ENCODE measurements around the gene LRIG3.
"Not testable (repeated sequence)": the region's sequence is repeated elsewhere in the genome, so short reads cannot be mapped to it uniquely, and the experiment has no call there.

Gene LRIG3, protein sequence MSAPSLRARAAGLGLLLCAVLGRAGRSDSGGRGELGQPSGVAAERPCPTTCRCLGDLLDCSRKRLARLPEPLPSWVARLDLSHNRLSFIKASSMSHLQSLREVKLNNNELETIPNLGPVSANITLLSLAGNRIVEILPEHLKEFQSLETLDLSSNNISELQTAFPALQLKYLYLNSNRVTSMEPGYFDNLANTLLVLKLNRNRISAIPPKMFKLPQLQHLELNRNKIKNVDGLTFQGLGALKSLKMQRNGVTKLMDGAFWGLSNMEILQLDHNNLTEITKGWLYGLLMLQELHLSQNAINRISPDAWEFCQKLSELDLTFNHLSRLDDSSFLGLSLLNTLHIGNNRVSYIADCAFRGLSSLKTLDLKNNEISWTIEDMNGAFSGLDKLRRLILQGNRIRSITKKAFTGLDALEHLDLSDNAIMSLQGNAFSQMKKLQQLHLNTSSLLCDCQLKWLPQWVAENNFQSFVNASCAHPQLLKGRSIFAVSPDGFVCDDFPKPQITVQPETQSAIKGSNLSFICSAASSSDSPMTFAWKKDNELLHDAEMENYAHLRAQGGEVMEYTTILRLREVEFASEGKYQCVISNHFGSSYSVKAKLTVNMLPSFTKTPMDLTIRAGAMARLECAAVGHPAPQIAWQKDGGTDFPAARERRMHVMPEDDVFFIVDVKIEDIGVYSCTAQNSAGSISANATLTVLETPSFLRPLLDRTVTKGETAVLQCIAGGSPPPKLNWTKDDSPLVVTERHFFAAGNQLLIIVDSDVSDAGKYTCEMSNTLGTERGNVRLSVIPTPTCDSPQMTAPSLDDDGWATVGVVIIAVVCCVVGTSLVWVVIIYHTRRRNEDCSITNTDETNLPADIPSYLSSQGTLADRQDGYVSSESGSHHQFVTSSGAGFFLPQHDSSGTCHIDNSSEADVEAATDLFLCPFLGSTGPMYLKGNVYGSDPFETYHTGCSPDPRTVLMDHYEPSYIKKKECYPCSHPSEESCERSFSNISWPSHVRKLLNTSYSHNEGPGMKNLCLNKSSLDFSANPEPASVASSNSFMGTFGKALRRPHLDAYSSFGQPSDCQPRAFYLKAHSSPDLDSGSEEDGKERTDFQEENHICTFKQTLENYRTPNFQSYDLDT

DNA sequence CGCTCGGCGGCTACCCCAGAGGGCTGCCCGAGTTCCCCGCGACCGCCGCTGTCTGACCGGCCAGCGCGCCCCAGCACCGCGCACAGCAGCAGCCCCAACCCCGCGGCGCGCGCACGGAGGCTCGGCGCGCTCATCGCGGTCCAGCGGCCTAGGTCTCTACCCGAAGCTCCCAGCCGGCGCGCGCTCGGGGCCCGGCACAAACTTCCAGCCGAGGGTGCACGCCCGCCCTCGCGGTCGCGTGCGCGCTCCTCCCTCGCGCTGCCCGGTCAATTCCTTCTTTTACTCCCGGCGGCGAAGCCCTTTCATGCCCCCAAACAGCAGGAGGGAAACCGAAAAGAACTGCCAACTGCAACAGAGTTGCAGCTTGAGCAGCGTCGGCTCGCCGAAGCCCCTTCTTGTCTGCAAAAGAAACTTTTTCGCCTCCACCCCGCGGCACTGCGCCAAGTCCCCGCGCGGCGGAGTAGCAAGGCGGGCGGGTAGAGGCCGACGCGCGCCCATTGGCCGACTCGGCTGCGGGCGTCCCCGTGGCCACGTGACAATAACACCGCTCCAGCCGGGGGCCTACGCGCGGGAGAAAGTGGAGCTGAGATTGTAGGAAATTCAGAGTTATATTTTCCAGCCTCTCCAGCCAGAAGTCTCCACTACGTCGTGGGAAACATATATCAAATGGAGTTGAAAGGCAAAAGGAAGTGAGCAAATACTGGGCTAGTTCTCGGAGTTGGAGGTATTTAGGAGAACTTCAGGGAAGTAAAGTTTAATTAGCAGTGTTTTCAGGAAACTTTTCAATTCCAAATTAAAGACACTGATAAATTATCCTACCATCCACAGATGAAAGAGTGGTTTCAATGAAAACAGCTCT, at the start of gene LRIG3:
TSS of gene LRIG3 (minus strand) at position 403 of the 859 bp plus-strand sequence. CDS start at position 134, 269 bp downstream.
- no peak for DNase-seq (ENCODE audit: low read depth in 2 of 2, low spot score in 1 of 2)

DNA sequence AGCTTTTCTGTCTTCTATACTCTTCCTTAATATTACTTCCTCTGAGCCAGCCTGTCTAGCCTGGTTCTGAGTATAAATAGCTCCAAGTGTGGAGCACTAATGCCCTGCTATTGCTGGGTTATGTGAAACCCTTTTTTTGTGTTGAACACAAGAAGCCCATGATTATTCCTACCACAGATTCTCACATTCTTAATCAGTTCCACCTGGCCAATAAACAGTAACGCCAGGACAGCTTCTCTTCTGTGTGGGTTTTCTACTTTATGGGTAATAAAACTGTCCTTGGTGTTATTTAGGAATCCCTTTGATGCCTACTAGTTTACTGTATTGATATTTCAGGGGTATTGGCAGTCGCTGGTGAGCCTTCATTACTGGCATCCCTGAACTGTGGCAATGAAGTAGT, 48.9 kb upstream of the LRIG3 start:
- DNase-seq (ENCODE audit: low read depth in 2 of 2, low spot score in 1 of 2) = no peak

DNA sequence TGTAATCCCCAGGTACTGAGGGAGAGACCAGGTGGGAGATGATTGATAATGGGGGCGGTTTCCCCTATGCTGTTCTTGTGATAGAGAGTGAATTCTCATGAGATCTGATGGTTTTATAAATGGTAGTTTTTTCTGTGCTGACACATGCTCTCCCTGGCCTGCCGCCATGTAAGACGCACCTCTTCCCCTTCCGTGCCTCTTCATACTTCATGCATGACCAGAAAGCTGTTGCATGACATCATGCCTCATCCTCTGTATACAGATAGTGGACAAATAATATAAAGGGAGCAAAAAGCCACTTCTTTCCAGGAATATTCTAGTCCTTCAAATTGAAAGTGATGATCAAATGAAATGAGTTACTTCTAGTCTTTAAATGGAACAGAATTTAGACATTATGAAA, 47.3 kb upstream of the LRIG3 start:
- no peak for DNase-seq (ENCODE audit: low read depth in 2 of 2, low spot score in 1 of 2)

DNA sequence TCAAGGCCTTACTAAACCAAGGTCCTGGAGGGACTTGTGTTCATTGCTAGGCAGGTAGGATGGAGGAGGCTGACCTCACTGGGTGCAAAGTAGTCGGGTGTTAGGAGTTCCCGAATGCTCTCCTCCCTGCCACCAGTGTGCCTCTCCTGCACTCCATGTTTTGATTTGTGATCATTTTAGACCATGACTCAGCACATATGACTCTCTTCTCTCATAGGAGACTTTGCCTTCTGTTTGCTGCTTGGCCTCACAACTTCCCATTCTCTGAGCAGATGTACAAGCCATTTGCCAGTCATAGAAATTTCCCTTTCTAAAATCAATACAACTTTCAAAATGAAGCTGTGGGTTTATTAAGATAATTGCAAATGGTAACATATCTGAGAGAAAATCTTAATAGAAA, 46.6 kb upstream of the LRIG3 start:
- no peak for DNase-seq (ENCODE audit: low read depth in 2 of 2, low spot score in 1 of 2)

DNA sequence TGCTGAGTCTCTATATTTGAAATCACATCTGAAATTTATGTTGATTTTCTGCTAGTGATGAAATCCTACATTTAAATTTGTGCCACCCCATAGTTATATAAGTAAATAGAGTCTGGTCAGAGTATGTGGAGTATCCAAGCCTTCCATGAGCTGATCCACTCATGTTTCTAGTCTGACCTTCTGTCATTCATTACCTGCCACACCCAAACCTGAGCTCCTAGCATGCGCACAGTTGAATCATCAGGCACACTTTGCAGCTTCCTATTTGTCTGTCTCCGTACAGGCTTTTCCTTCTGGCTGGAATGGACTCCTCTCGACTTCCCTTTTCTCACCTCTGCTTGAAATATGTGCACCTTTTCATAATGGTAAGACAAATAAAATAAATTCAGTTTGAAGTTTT, 45.3 kb upstream of the LRIG3 start:
- no peak for DNase-seq (ENCODE audit: low read depth in 2 of 2, low spot score in 1 of 2)

DNA sequence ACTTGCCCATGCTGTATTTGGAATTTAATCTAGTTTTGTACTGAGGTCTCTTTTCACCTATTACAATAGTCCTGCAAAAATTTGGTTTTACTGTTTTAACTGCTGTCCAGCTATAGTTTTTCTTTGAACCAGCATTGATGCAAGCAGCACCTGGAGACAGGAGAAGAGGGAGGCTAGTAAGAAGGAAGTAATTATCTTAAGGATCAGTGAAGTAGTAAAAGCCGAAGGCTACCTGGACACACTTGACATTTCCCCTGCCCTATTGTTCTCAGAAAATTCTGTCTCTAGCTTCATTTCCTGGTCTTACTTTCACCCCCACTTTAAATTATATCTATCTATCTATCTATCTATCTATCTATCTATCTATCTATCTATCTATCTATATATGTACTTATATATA, 43.5 kb upstream of the LRIG3 start:
- no peak for DNase-seq (ENCODE audit: low read depth in 2 of 2, low spot score in 1 of 2)

DNA sequence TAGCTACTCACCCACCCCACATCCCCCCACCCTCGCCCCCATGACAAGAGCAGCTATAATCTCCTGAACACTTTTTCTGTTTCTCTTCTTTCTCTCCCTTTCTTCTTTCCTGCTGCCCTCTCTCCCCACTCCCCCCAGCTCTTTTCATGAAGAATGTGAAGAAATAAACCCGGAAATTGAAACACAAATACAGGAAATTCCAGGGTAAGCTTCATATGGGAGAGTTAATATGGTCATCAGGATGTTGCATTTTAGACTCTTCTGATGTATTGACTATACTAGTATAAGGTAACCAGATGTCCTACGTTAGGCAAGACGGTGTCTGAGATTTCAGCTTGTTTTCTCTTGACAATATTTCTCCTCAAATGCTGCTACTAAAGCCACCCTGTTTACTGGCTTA, 41.6 kb upstream of the LRIG3 start:
- no peak for DNase-seq (ENCODE audit: low read depth in 2 of 2, low spot score in 1 of 2)

DNA sequence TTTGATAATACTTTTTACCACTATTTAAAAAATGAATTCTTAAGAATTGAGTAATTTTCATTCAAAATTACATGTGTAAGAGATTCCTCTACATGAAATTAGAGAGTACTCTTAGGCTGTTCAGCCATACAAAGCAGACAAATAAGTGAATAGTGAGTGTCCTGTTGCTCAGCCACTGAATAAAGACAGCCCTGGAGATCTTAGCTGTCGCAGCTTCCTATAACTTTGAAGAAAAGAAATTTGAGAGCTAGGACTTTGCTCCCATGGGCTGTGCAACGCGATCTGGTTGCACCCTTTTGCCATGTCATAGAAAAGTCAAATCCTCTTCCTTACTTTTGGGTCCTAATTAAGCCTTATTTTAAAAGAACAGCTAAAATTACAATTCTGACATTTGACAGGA, 40.9 kb upstream of the LRIG3 start:
- DNase-seq (ENCODE audit: low read depth in 2 of 2, low spot score in 1 of 2) = no peak

DNA sequence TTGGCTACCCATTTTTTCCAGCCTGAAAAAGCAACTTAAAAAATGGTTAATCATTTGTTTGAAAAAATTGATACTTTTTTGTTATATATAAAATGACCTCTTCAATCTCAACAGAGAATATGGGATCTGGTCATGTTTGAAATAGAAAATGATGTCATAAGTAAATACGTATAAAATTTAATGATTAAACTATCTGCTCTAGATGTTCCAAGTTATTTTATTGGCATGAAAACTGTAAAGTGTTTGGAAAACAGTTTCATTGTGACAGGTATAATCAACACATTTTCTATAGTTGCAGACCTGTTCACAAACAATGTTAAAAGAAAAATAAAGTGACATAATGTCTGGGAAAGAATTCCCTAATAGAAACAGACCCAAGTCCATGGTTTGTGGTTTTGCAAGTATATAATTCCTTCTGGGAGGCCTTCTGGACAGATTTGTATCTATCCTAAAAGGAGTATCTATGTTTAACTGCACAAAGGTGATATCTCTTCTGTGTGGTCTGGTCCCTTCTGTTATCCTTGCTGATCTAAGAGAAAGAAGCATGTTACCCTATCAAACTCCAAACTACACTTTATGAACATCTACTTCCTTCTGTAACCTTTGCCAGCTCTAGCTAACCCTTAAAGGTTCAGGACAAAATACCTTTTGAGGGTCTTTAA, 39.5 kb upstream of the LRIG3 start:
- DNase-seq (ENCODE audit: low read depth in 2 of 2, low spot score in 1 of 2) = no peak

DNA sequence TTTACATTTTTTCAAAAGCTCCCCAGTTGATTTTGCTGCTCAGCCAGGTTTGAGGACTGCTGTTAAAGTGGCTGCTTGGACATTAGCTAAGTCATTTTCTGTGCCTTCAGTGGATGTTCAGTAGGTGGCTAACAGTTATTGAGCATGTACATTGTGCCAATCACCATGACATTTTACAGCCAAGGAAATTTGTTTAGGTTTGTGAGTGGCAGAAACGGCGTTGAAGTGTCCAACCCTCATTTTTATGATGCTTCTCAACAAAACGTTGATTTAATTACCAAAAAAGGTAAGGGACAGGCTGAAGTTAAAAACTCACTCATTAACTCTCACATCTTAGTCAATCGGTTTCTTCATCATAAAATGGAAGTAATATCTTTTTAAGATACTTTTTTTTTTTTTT, 37.0 kb upstream of the LRIG3 start:
- no peak for DNase-seq (ENCODE audit: low read depth in 2 of 2, low spot score in 1 of 2)

DNA sequence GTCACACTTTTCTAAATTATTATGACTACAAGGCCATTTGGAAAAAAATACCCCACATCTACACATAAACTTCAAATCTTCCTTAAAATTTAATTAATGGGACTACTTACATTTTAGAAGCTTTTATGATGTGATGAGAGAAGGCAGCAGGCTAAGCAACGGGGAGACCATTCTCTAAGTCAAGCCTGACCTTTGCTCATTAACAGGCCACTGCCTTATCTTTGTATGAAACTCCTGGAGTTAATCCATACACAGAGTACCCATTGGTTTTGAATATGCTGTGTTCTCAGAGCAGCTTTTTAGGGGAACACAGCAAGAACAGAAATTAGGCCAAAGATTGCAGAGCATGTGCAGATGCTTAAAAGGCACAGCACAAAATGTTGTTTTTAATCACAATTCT, 35.5 kb upstream of the LRIG3 start:
- DNase-seq (ENCODE audit: low read depth in 2 of 2, low spot score in 1 of 2) = no peak

DNA sequence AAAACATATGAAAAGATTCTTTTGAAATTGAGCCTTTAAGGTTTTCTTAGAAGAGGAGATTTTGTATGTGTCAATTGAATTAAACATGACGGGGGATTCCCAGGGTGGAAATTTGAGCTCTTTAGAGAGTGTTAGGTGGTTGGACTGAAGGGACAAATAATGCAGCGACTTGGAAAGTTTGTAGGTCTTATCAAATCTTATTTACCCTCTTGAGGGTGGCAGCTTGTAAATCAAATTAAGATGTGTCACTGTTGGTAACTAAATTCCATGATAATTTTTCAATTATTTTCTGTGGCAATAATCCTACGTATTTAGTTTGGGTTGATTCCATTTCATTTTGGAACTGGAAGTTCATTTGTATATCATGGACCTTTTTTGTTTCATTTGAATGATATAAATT, 33.7 kb upstream of the LRIG3 start:
- no peak for DNase-seq (ENCODE audit: low read depth in 2 of 2, low spot score in 1 of 2)

DNA sequence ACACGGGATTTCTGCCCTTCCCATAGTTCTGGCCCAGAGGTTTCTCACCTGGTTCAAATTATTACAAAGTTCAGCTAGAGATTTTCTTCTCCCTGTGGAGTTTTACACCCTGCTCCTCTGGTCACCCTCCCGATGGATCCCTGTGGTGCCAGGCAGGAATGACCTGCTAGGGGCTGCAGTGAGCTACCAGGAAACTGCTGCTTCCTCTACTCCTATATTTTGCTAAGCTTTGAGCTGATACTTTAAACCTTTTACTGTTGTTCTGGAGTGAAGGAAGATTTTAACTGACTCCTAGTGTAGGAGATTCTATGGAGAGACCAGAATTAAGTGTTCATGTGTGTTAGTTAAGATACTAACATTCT, 30.4 kb upstream of the LRIG3 start:
- DNase-seq (ENCODE audit: low read depth in 2 of 2, low spot score in 1 of 2) = no peak

DNA sequence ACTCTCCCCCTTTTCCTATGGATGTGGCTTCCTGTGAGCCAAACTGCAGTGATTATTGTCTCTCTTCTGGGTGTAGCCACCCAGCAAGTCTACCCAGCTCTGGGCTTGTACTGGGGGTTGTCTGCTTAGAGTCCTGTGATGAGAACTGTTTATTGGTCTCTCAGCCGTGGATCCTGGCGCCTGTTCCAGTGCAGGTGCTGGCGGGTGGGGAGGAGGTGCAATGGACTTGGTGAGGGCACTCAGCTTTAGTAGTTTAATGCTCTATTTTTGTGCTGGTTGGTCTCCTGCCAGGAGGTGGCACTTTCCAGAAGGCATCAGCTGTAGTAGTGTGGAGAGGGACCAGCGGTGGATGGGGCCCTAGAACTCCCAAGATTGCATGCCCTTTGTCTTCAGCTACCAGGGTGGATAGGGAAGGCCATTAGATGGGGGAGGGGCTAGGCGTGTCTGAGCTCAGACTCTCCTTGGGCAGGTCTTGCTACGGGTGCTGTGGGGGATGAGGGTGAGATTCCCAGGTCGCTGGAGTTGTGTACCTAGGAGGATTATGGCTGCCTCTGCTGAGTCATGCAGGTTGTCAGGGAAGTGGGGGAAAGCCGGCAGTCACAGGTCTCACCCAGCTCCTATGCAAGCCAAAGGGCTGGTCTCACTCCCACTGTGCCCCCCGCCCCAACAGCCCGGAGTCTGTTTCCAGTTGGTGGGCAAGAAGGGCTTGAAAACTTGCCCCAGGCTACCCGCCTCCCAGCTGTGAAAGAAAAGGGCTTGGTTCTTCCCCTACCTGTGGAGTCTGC, 29.8 kb upstream of the LRIG3 start:
- not testable (repeated sequence) for DNase-seq (ENCODE audit: low read depth in 2 of 2, low spot score in 1 of 2)

DNA sequence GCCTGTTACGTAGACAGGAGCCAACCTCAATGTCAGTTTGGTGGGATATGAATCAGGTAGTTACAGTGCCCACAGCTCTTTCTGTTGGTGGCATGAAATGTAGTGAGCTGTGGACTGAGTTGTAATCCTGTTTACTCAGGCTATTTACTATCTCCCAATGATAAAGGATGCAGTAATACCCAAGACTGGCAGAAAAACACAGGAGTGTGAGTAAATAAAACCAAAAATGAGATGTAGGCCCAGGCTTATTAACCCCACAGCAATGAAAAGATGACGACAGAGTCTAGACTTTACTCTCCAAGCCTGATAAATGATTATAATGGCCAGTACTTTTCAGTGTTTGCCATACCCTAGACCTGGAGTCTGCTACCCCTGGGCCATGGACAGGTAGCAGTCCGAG, 22.8 kb upstream of the LRIG3 start:
- DNase-seq (ENCODE audit: low read depth in 2 of 2, low spot score in 1 of 2) = no peak

DNA sequence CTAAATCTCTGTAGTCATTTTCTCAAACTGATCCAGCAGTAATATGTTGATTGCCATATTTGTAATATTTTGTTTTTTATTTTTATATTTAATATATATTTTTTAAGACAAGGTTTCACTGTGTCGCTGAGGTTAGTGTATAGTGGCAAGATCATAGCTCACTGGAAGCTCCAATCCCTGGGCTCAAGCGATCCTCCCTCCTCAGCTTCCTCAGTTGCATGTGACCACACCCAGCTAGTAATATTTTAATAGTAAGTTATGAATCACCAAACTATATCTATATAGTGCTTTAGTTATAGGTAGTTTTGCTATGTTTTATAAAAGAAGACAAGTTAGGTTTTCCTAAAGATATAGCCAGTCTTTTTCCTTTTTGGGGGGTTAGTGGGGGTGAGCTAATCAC, 22.0 kb upstream of the LRIG3 start:
- no peak for DNase-seq (ENCODE audit: low read depth in 2 of 2, low spot score in 1 of 2)

DNA sequence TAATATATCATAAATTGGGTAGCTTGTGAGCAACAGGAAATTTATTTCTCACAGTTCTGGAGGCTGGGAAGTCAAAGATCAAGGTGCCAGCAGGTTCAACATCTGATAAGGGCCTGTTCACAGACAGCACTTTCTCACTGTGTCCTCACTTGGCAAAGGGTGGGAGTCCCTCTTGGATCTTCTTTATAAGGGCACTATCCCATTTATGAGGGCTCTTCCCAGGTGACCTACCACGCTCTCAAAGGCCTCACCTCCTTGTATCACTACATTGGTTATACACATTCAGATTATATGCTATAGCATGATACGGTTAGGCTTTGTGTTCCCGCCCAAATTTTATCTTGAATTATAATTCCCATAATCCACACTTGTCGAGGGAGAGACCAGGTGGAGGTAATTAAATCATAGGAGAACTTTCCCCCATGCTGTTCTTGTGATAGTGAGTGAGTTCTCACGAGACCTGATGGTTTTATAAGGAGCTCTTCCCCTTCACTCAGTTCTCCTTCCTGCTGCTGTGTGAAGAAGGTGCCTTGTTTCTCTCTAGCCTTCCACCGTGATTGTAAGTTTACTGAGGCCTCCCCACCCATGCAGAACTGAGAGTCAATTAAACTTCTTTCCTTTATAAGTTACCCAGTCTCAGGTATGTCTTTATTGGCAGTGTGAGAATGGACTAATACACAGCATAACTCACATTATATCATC, 19.2 kb upstream of the LRIG3 start:
- no peak for DNase-seq (ENCODE audit: low read depth in 2 of 2, low spot score in 1 of 2)

DNA sequence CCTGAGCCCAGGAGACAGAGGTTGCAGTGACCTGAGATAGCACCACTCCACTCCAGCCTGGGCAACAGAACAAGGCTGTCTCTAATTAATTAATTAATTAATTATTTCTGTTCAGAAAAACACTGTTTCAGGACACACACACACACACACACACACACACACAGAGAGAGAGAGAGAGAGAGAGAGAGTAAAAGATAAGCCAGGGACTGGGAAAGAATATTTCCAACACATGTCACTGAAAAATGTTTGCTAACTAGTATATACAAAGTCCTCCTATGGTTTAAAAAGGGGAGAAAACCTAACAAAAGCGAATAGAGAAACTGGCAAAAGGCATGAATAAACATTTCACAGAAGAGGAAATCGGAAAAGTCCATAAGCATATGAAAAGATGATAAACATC, 18.1 kb upstream of the LRIG3 start:
- no peak for DNase-seq (ENCODE audit: low read depth in 2 of 2, low spot score in 1 of 2)

DNA sequence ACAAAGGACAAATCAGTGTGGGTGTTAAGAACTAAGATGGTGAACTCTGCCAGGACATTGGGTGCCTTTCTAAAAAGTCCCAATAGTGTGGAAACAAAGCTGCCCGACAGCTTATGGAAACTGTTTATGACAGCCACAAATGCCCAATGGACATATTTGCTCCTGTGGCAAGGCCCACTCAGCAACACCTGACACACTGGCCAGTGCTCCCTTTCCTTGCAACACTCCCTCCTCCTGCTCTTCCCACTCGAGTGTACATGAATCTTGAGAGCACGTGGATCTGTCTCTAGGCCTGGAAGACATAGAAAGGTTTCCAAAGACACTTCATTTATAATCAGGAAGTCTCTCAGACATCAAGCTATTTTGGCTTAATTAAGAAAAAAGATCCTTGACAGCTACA, 14.2 kb upstream of the LRIG3 start:
- DNase-seq (ENCODE audit: low read depth in 2 of 2, low spot score in 1 of 2) = no peak

Measured in stimulated activated CD8-positive, alpha-beta memory T cell treated with anti-CD3 and anti-CD28 coated beads, Interleukin-4, amount 100 ng/mL, for 1 hour (primary cell).